Astrocyte of the spinal cord (primary cell): ENCODE data around the gene ZFP91.
A peak's percentile ranks its signal among the peaks of the same experiment; 100 is the strongest.

Experiments used
- DNase-seq: peaks from one replicate; pipeline ENCODE4 v3.0.0; 2011; ENCODE audit warnings: low read depth, low spot score
- H3K4me3 ChIP-seq: 2 replicates; pipeline ENCODE4 v1.5.1; 2011; ENCODE audit warnings: low read depth, mild to moderate bottlenecking, low read length, moderate library complexity
- CTCF ChIP-seq: IDR thresholded peaks from 2 replicates; pipeline ENCODE4 v1.5.1; 2012; ENCODE audit warnings: low read depth, mild to moderate bottlenecking, low read length, inconsistent platforms
- in situ Hi-C: cut with HindIII; loops from 2 replicates; pipeline ENCODE4 v1.10.0; 2017; ENCODE audit warnings: low sequenced_read_pairs

ZFP91 gene

GRCh38 chr11:58615559-58615958, 36.7 kb downstream of the ZFP91 start:
- no peak overlapping the region for H3K4me3 ChIP-seq
- no peak for DNase-seq
- in situ Hi-C loops: no loop called here
- no peak for TF ChIP-seq CTCF

- TF ChIP-seq CTCF: no peak
- DNase-seq: peak; percentile 92
- in situ Hi-C loops: no loop called here
- H3K4me3 ChIP-seq: no peak overlapping the region
These were observed 37.7 kb downstream of the ZFP91 start for GRCh38 chr11:58616594-58616993.

GRCh38 chr11:58617976-58618557, 39.2 kb downstream of the ZFP91 start:
- no peak for TF ChIP-seq CTCF
- DNase-seq: no peak
- no peak overlapping the region for H3K4me3 ChIP-seq
- in situ Hi-C loops: no loop called here

GRCh38 chr11:58621586-58622262, 42.9 kb downstream of the ZFP91 start:
- in situ Hi-C loops: no loop called here
- no peak for TF ChIP-seq CTCF
- H3K4me3 ChIP-seq: no peak overlapping the region
- DNase-seq: no peak

- no peak within 1 kb of the TSS for H3K4me3 ChIP-seq
- DNase-seq: peak; percentile 22
- in situ Hi-C loops: no loop called here
- no peak for TF ChIP-seq CTCF
These were observed 43.5 kb downstream of the ZFP91 start, which contains the start of gene CNTF for GRCh38 chr11:58622344-58622743. TSS of gene CNTF (plus strand) at chr11:58622665. CDS start at chr11:58622753, 88 bp downstream.

- no peak for TF ChIP-seq CTCF
- H3K4me3 ChIP-seq: no peak overlapping the region
- no peak for DNase-seq
- in situ Hi-C loops: no loop called here
These were observed 46.2 kb downstream of the ZFP91 start for GRCh38 chr11:58625086-58625485.
